Endothelial cell (in vitro differentiated cells): ENCODE measurements around the gene MDM4. TPM values are rescaled to one million over a fixed set of nuclear protein-coding genes. Genes with fewer than 3 reads are reported as not detected.

Experiments
- DNase-seq: peaks from one replicate; pipeline ENCODE4 v3.0.0; 2021; ENCODE audit warnings: low spot score
- H3K27ac Mint-ChIP-seq: one replicate; pipeline ENCODE4 v1.8.0; 2021; ENCODE audit warnings: mixed read lengths, inconsistent platforms; ENCODE audit not compliant: unreplicated experiment
- H3K27me3 Mint-ChIP-seq: one replicate; pipeline ENCODE4 v1.8.0; 2021; ENCODE audit warnings: mild to moderate bottlenecking, moderate library complexity, mixed read lengths, inconsistent platforms; ENCODE audit not compliant: unreplicated experiment
- H3K36me3 Mint-ChIP-seq: one replicate; pipeline ENCODE4 v1.8.0; 2021; ENCODE audit warnings: mild to moderate bottlenecking, low read depth, mixed read lengths, inconsistent platforms; ENCODE audit not compliant: unreplicated experiment
- H3K4me1 Mint-ChIP-seq: one replicate; pipeline ENCODE4 v1.8.0; 2021; ENCODE audit warnings: mild to moderate bottlenecking, mixed read lengths, inconsistent platforms; ENCODE audit not compliant: unreplicated experiment
- H3K4me3 Mint-ChIP-seq: one replicate; pipeline ENCODE4 v1.8.0; 2021; ENCODE audit warnings: mild to moderate bottlenecking, mixed read lengths, inconsistent platforms; ENCODE audit not compliant: unreplicated experiment
- H3K9me3 Mint-ChIP-seq: one replicate; pipeline ENCODE4 v1.8.0; 2021; ENCODE audit warnings: mixed read lengths, inconsistent platforms; ENCODE audit not compliant: unreplicated experiment
- total RNA-seq: library from RNA; stranded (reverse); fragmentation: NEBNext Ultra II Directional; extraction: Animal tissue kit (Norgen Biotek cat#: 25700); gene quantifications from one replicate; pipeline ENCODE4 v1.2.1, GENCODE V29; 2021; ENCODE audit not compliant: unreplicated experiment
- TF ChIP-seq, protein P1 (sequence below): fragments of 200-600 bp; sonication (generic); IDR thresholded peaks from one replicate; pipeline ENCODE4 v1.5.0; 2021; ENCODE audit warnings: antibody characterized with exemption; ENCODE audit not compliant: unreplicated experiment

Gene MDM4
- total RNA-seq, 1 donor from 2014 or later: 57.8 TPM

DNA sequence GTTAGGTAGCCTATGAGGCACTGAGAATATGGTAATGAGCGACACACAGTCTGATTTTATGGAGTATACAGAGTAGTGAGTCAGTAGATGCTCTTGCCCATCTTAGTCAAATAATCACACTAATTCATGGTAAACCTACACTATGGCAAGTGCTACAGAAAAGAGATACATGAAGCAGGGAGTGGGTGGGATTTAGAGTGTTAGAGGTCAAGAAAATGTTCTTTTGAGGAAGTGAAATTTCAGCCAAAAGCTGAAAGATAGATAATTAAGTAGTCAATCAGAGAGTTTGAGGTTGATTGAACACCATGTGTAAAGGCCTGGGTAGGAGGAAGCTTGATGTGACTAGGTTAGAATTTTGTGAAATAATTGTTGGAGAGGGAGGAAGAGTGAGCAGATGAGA, 14.7 kb downstream of the MDM4 start:
- no peaks in the 10 kb centered on the region for H3K4me1 Mint-ChIP-seq
- no peak for DNase-seq
- peaks cover 27% of the 10 kb centered on the region for H3K36me3 Mint-ChIP-seq
- TF ChIP-seq, protein P1, sequence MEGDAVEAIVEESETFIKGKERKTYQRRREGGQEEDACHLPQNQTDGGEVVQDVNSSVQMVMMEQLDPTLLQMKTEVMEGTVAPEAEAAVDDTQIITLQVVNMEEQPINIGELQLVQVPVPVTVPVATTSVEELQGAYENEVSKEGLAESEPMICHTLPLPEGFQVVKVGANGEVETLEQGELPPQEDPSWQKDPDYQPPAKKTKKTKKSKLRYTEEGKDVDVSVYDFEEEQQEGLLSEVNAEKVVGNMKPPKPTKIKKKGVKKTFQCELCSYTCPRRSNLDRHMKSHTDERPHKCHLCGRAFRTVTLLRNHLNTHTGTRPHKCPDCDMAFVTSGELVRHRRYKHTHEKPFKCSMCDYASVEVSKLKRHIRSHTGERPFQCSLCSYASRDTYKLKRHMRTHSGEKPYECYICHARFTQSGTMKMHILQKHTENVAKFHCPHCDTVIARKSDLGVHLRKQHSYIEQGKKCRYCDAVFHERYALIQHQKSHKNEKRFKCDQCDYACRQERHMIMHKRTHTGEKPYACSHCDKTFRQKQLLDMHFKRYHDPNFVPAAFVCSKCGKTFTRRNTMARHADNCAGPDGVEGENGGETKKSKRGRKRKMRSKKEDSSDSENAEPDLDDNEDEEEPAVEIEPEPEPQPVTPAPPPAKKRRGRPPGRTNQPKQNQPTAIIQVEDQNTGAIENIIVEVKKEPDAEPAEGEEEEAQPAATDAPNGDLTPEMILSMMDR: no peak
- H3K27me3 Mint-ChIP-seq: no peaks in the 10 kb centered on the region
- no peak overlapping the region for H3K27ac Mint-ChIP-seq
- no peaks in the 10 kb centered on the region for H3K9me3 Mint-ChIP-seq
- H3K4me3 Mint-ChIP-seq: no peak overlapping the region

DNA sequence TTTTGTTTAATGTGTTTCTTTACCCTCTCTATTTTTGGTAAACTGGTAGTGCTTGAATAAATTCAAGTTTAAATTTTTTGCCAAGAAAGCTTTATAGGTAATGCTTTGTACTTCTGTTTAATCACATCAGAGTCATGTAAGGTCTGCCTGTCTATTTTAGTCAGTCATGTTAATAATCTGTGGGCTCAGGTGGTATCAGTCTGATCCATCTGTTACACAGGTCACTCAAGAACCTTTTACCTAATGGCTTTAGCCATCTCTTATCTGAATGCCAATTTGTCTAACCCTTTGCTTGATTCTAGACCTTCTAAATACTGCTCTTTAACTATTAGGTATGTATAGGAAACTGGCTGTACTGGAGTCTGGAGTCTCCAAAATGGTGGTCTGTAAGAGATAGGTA, 16.6 kb downstream of the MDM4 start:
- H3K4me3 Mint-ChIP-seq: no peak overlapping the region
- peaks cover 28% of the 10 kb centered on the region for H3K36me3 Mint-ChIP-seq

DNA sequence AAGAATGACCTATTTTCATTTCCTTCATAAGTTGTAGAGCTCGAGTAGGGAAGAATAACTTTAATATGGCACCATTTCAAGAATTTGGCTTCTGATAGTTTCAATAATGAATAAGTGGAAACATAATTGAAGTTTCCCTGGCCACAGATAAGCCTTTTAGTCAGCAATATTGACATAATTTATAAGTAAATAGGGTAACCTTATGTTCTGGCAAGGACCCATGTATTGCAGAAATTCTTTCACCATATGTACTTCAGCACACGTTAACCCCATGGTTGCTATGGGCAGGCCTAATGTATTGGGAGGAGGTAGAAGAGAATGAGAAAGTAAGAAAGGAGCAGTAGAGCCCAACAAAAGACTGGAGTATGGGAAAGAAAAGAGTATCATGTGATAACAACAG, 25.4 kb downstream of the MDM4 start:
- no peak overlapping the region for H3K27ac Mint-ChIP-seq

More for the DNA sequence above, 16.6 kb downstream of the MDM4 start:
- no peaks in the 10 kb centered on the region for H3K9me3 Mint-ChIP-seq
- no peaks in the 10 kb centered on the region for H3K27me3 Mint-ChIP-seq
- no peak overlapping the region for H3K27ac Mint-ChIP-seq
- TF ChIP-seq, protein P1: no peak
- no peak for DNase-seq
- no peaks in the 10 kb centered on the region for H3K4me1 Mint-ChIP-seq

DNA sequence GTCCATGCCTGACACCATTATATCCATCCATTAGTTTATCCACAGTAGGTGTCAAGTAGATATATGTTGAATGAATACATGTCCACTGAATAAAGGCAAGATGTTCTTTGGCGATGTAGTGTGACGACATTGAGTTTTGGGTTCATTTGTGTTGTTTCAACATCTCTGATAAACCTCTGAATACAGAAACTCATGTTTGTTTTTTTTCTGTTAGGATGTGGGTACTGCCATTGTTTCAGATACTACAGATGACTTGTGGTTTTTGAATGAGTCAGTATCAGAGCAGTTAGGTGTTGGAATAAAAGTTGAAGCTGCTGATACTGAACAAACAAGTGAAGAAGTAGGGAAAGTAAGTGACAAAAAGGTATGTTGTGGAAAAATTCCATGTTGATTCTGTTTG, 28.1 kb downstream of the MDM4 start:
- Mint-ChIP-seq H3K4me3 (no peak overlapping the region), H3K27me3 (no peaks in the 10 kb centered on the region), H3K36me3 (peaks cover 32% of the 10 kb centered on the region), H3K9me3 (no peaks in the 10 kb centered on the region), H3K27ac (no peak overlapping the region), H3K4me1 (peaks cover 3% of the 10 kb centered on the region)
- no peak for DNase-seq
- TF ChIP-seq, protein P1: no peak

More for the DNA sequence above, 25.4 kb downstream of the MDM4 start:
- no peak for DNase-seq
- Mint-ChIP-seq H3K27me3 (no peaks in the 10 kb centered on the region), H3K4me3 (no peak overlapping the region), H3K9me3 (no peaks in the 10 kb centered on the region), H3K36me3 (peaks cover 29% of the 10 kb centered on the region), H3K4me1 (peaks cover 3% of the 10 kb centered on the region)
- TF ChIP-seq, protein P1: no peak

DNA sequence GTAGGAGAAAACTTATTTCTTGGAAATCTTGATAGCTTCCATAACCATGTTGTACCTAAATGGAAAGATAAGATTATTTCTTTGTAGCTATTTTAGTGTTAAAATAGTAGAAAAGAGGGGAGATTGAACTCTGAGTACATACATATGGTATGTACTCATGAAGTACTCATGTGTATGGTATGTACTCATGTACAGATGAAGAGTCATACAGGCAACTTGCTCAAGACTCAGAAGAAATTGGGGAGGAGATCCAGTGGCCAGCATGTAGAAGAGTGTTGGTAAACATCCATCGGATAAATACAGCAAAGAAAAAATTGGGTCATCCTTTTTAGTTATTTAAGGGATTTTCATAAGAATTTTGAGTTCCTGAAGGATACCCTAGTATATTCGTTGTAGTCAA, 29.0 kb downstream of the MDM4 start:
- Mint-ChIP-seq H3K36me3 (peaks cover 37% of the 10 kb centered on the region), H3K27me3 (no peaks in the 10 kb centered on the region), H3K9me3 (no peaks in the 10 kb centered on the region), H3K27ac (no peak overlapping the region), H3K4me1 (peaks cover 3% of the 10 kb centered on the region), H3K4me3 (no peak overlapping the region)
- TF ChIP-seq, protein P1: no peak
- DNase-seq: no peak
